Measurements from ENCODE around the gene OSBPL6. TPM values are rescaled to one million over a fixed set of nuclear protein-coding genes. Genes with fewer than 3 reads are reported as not detected.

Gene OSBPL6
- total and polyA plus RNA-seq, 2 of the 13 experiments (the other 11 are each of a cell fraction or from before 2014, with no cell fraction given), result 0.03 to 0.11 TPM

DNA sequence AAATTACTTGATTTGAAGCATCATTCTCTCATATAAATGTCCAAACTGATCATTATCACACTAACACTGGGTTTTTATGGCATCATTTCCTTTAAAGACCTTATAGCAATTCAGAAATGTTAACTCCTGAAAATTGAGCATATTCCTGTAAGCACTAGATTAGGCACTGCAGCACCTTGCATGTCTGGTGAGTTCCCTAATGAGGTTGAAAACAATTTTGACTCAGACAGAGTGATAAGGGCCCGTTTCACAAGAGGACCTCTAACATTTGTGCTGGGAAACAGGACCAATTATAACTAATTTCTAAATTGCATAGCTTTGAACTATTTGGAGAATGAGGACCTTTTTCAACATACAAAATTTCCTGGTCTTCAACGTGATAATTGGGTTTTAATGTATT, 69.9 kb downstream of the OSBPL6 start:
- H3K27ac ChIP-seq (ENCODE audit: extremely low read length, insufficient read depth, low read length), result no peak overlapping the region
- H3K36me3 ChIP-seq (replicated peaks in 1 of 2; ENCODE audit: control insufficient read depth in 1 of 2, insufficient read depth in 2 of 2, low read length in 2 of 2), result no peaks in the 10 kb centered on the region
- no peaks in the 10 kb centered on the region for H3K79me2 ChIP-seq (ENCODE audit: insufficient read depth, low read length)
- in situ Hi-C loops (cut with HindIII; ENCODE audit: extremely low pct_ligation_motif_present, low pct_unique_long_range_greater_than_20kb) (no loop called here), intact Hi-C loops (cut with micrococcal nuclease; ENCODE audit: unreplicated experiment) (no loop called here)
- BruUV-seq (replicated peaks), result no TSS peak
- no peak overlapping the region for H3K4me3 ChIP-seq (replicated peaks in 1 of 3; ENCODE audit: insufficient read depth in 1 of 3, low read depth in 2 of 3, low read length in 3 of 3)
- TF ChIP-seq GATAD2A (CRISPR knock-in tag; IDR thresholded peaks at IDR 0.05) (no peak), CENPT (CRISPR knock-in tag; IDR thresholded peaks at IDR 0.05; ENCODE audit: low read depth) (no peak), RBM39 (IDR thresholded peaks at IDR 0.05; ENCODE audit: low read depth, low read length, poor library complexity, severe bottlenecking) (no peak), FIP1L1 (IDR thresholded peaks at IDR 0.05; ENCODE audit: borderline replicate concordance, insufficient read depth, low read depth, low read length) (no peak), NFE2 (CRISPR knock-in tag; IDR thresholded peaks at IDR 0.05) (no peak), EHMT2 (IDR thresholded peaks at IDR 0.05; ENCODE audit: borderline replicate concordance, low read depth, low read length) (no peak), ZNF382 (CRISPR knock-in tag; IDR thresholded peaks at IDR 0.05; ENCODE audit: borderline replicate concordance) (no peak), HMG20A (CRISPR knock-in tag; IDR thresholded peaks at IDR 0.05; ENCODE audit: borderline replicate concordance) (no peak), ZNF337 (CRISPR knock-in tag; IDR thresholded peaks at IDR 0.05; ENCODE audit: borderline replicate concordance, low read depth) (no peak), FOXK1 (CRISPR knock-in tag; IDR thresholded peaks at IDR 0.05; ENCODE audit: borderline replicate concordance, low read depth) (no peak), TCF12 (IDR thresholded peaks at IDR 0.05) (no peak), TCF12 (CRISPR knock-in tag; IDR thresholded peaks at IDR 0.05) (no peak), TEAD2 (CRISPR knock-in tag; IDR thresholded peaks at IDR 0.05) (no peak), RBFOX2 (IDR thresholded peaks at IDR 0.05; ENCODE audit: low read depth, low read length) (no peak)
- TF ChIP-seq, protein P1, sequence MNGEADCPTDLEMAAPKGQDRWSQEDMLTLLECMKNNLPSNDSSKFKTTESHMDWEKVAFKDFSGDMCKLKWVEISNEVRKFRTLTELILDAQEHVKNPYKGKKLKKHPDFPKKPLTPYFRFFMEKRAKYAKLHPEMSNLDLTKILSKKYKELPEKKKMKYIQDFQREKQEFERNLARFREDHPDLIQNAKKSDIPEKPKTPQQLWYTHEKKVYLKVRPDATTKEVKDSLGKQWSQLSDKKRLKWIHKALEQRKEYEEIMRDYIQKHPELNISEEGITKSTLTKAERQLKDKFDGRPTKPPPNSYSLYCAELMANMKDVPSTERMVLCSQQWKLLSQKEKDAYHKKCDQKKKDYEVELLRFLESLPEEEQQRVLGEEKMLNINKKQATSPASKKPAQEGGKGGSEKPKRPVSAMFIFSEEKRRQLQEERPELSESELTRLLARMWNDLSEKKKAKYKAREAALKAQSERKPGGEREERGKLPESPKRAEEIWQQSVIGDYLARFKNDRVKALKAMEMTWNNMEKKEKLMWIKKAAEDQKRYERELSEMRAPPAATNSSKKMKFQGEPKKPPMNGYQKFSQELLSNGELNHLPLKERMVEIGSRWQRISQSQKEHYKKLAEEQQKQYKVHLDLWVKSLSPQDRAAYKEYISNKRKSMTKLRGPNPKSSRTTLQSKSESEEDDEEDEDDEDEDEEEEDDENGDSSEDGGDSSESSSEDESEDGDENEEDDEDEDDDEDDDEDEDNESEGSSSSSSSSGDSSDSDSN (CRISPR knock-in tag; IDR thresholded peaks at IDR 0.05), result no peak
- TF ChIP-seq, protein P2, sequence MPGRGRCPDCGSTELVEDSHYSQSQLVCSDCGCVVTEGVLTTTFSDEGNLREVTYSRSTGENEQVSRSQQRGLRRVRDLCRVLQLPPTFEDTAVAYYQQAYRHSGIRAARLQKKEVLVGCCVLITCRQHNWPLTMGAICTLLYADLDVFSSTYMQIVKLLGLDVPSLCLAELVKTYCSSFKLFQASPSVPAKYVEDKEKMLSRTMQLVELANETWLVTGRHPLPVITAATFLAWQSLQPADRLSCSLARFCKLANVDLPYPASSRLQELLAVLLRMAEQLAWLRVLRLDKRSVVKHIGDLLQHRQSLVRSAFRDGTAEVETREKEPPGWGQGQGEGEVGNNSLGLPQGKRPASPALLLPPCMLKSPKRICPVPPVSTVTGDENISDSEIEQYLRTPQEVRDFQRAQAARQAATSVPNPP (CRISPR knock-in tag; IDR thresholded peaks at IDR 0.05), result no peak
- H3K4me2 ChIP-seq (ENCODE audit: low read depth, low read length), result no peak overlapping the region
- no peaks in the 10 kb centered on the region for H3K27me3 ChIP-seq (ENCODE audit: control insufficient read depth in 1 of 2, insufficient read depth in 2 of 2, low read length in 2 of 2)
- no peaks in the 10 kb centered on the region for H4K20me1 ChIP-seq (ENCODE audit: insufficient read depth, low read length)
- DNase-seq (ENCODE audit: low spot score) (no peak), FAIRE-seq (no peak), ATAC-seq (no peak)
- H3K9me3 ChIP-seq (ENCODE audit: low read length), result no peaks in the 10 kb centered on the region
- WGBS (ENCODE audit: low lambda C conversion rate), result 8% methylated on average over 2 of the region's 2 CpGs
- H2AFZ ChIP-seq (ENCODE audit: low read length), result no peak overlapping the region
- POLR2A ChIA-PET, result no interaction called here
- CTCF ChIA-PET (ENCODE audit: low intra/inter-chr PET ratio, low total read pairs), result no interaction called here
- H3K4me1 ChIP-seq (ENCODE audit: insufficient read depth, low read length), result no peaks in the 10 kb centered on the region
- H3K9ac ChIP-seq (ENCODE audit: insufficient read depth, low read depth, low read length), result no peak overlapping the region
